ENCODE data around the gene IFNL4.
"Not testable (repeated sequence)": the region's sequence is repeated elsewhere in the genome, so short reads cannot be mapped to it uniquely, and the experiment has no call there.

Gene IFNL4

GRCh38 chr19:39223703-39224279 is 24.9 kb downstream of the IFNL4 start:
- DNase-seq (ENCODE audit: low spot score) = no peak

- DNase-seq (ENCODE audit: low spot score) = not testable (repeated sequence)
Observed at GRCh38 chr19:39219108-39219507, 29.5 kb downstream of the IFNL4 start.

- DNase-seq (ENCODE audit: low spot score) = no peak
Observed at GRCh38 chr19:39218230-39219007, 30.2 kb downstream of the IFNL4 start.

GRCh38 chr19:39217094-39217493 is 31.6 kb downstream of the IFNL4 start:
- no peak for DNase-seq (ENCODE audit: low spot score)

- not testable (repeated sequence) for DNase-seq (ENCODE audit: low spot score)
Observed at GRCh38 chr19:39215323-39215722, 33.3 kb downstream of the IFNL4 start.

GRCh38 chr19:39212375-39212742 is 36.3 kb downstream of the IFNL4 start:
- DNase-seq (ENCODE audit: low spot score) = no peak

- no peak for DNase-seq (ENCODE audit: low spot score)
Observed at GRCh38 chr19:39211731-39212374, 36.8 kb downstream of the IFNL4 start.

- no peak for DNase-seq (ENCODE audit: low spot score)
Observed at GRCh38 chr19:39209196-39209595, 39.5 kb downstream of the IFNL4 start.

- DNase-seq (ENCODE audit: low spot score) = no peak
Observed at GRCh38 chr19:39208175-39208795, 40.4 kb downstream of the IFNL4 start.

- no peak for DNase-seq (ENCODE audit: low spot score)
Observed at GRCh38 chr19:39207293-39207836, 41.3 kb downstream of the IFNL4 start.

- DNase-seq (ENCODE audit: low spot score) = no peak
Observed at GRCh38 chr19:39206122-39206521, 42.5 kb downstream of the IFNL4 start.

GRCh38 chr19:39205449-39205764 is 43.2 kb downstream of the IFNL4 start:
- DNase-seq (ENCODE audit: low spot score) = no peak

- DNase-seq (ENCODE audit: low spot score) = no peak
Observed at GRCh38 chr19:39203372-39204341, 45.0 kb downstream of the IFNL4 start, which contains the start of gene SYCN. Gene SYCN (minus strand): TSS chr19:39204263. CDS start chr19:39204254, 9 bp downstream.

- DNase-seq (ENCODE audit: low spot score) = no peak
Observed at GRCh38 chr19:39202998-39203355, 45.7 kb downstream of the IFNL4 start.

GRCh38 chr19:39200803-39201115 is 47.9 kb downstream of the IFNL4 start:
- no peak for DNase-seq (ENCODE audit: low spot score)

GRCh38 chr19:39200066-39200802 is 48.4 kb downstream of the IFNL4 start:
- no peak for DNase-seq (ENCODE audit: low spot score)

GRCh38 chr19:39199025-39199424 is 49.6 kb downstream of the IFNL4 start:
- peak; percentile 52 for DNase-seq (ENCODE audit: low spot score)

GRCh38 chr19:39197808-39198207 is 50.8 kb downstream of the IFNL4 start:
- DNase-seq (ENCODE audit: low spot score) = no peak

GRCh38 chr19:39196860-39197562 is 51.6 kb downstream of the IFNL4 start, which contains the start of gene NCCRP1:
Gene NCCRP1 (plus strand): TSS chr19:39196964. CDS start chr19:39196983, 19 bp downstream.
- DNase-seq (ENCODE audit: low spot score) = no peak

GRCh38 chr19:39196320-39196719 is 52.3 kb downstream of the IFNL4 start:
- no peak for DNase-seq (ENCODE audit: low spot score)

Measured in pons (tissue), 1 donor.